Nephron (organoid): Measurements from ENCODE around the gene ELF5.

Experiments used
- H3K27ac Mint-ChIP-seq, 3 experiments: 2 replicates each; pipeline ENCODE4 v1.8.0; 2020; ENCODE audit warnings: mixed read lengths in 3 of 3, mild to moderate bottlenecking in 2 of 3, moderate library complexity in 1 of 3
- H3K27me3 Mint-ChIP-seq: 2 replicates; pipeline ENCODE4 v1.8.0; 2021; ENCODE audit warnings: low read depth, mild to moderate bottlenecking, moderate library complexity, mixed read lengths
- H3K36me3 Mint-ChIP-seq: 2 replicates; pipeline ENCODE4 v1.8.0; 2020; ENCODE audit warnings: low read depth, mixed read lengths
- H3K4me1 Mint-ChIP-seq: 2 replicates; pipeline ENCODE4 v1.8.0; 2020; ENCODE audit warnings: mixed read lengths
- H3K4me3 Mint-ChIP-seq, 3 experiments: 2 replicates each; pipeline ENCODE4 v1.8.0; 2020; ENCODE audit warnings: mild to moderate bottlenecking in 3 of 3, mixed read lengths in 3 of 3, moderate library complexity in 2 of 3
- H3K9me3 Mint-ChIP-seq: 2 replicates; pipeline ENCODE4 v1.8.0; 2020; ENCODE audit warnings: mixed read lengths
- TF ChIP-seq, protein P1 (sequence below), 3 experiments: fragments of 200-600 bp; sonication (generic); IDR thresholded peaks; one replicate each; pipeline ENCODE4 v1.5.0; 2021; ENCODE audit warnings: antibody characterized with exemption in 3 of 3; ENCODE audit not compliant: unreplicated experiment in 3 of 3

ELF5 gene

GRCh38 chr11:34525888-34526657 is 12.5 kb upstream of the ELF5 start:
- TF ChIP-seq, protein P1, sequence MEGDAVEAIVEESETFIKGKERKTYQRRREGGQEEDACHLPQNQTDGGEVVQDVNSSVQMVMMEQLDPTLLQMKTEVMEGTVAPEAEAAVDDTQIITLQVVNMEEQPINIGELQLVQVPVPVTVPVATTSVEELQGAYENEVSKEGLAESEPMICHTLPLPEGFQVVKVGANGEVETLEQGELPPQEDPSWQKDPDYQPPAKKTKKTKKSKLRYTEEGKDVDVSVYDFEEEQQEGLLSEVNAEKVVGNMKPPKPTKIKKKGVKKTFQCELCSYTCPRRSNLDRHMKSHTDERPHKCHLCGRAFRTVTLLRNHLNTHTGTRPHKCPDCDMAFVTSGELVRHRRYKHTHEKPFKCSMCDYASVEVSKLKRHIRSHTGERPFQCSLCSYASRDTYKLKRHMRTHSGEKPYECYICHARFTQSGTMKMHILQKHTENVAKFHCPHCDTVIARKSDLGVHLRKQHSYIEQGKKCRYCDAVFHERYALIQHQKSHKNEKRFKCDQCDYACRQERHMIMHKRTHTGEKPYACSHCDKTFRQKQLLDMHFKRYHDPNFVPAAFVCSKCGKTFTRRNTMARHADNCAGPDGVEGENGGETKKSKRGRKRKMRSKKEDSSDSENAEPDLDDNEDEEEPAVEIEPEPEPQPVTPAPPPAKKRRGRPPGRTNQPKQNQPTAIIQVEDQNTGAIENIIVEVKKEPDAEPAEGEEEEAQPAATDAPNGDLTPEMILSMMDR (IDR thresholded peaks at IDR 0.05; ENCODE audit: unreplicated experiment in 3 of 3): no peak
- H3K27ac Mint-ChIP-seq: no peak overlapping the region
- no peaks in the 10 kb centered on the region for H3K36me3 Mint-ChIP-seq
- no peak overlapping the region for H3K4me3 Mint-ChIP-seq
- H3K4me1 Mint-ChIP-seq: no peaks in the 10 kb centered on the region
- H3K9me3 Mint-ChIP-seq: peaks cover 8% of the 10 kb centered on the region
- peaks cover under 1% of the 10 kb centered on the region for H3K27me3 Mint-ChIP-seq

DNA sequence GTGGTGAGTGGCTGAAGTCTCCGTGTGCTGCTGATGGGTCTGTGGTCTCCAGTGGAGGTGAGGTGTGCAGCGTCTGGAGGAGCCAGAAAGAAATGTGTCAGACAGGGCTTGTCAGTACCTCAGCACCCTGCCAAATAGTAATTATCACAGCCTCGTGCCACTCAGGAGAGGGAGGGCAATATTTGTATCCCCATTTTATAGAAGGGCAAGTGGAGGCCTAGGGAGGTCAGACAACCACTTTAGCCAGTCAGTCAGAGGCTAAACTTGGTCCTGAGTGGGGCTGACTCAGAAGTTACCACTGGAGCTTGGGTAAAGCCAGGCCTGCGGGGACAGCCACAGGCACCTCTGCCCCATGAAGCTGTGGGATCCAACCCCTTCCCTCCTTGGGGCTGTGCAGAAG is 11.5 kb upstream of the ELF5 start:
- H3K27me3 Mint-ChIP-seq: peaks cover 8% of the 10 kb centered on the region
- no peak overlapping the region for H3K27ac Mint-ChIP-seq
- no peaks in the 10 kb centered on the region for H3K36me3 Mint-ChIP-seq
- TF ChIP-seq, protein P1 (IDR thresholded peaks at IDR 0.05; ENCODE audit: unreplicated experiment in 3 of 3): no peak
- peaks cover 7% of the 10 kb centered on the region for H3K9me3 Mint-ChIP-seq
- H3K4me1 Mint-ChIP-seq: no peaks in the 10 kb centered on the region
- H3K4me3 Mint-ChIP-seq: no peak overlapping the region

GRCh38 chr11:34524696-34525095 is 11.1 kb upstream of the ELF5 start:
- Mint-ChIP-seq H3K4me1 (no peaks in the 10 kb centered on the region), H3K9me3 (peaks cover 4% of the 10 kb centered on the region), H3K27me3 (peaks cover 8% of the 10 kb centered on the region), H3K27ac (no peak overlapping the region), H3K36me3 (no peaks in the 10 kb centered on the region), H3K4me3 (no peak overlapping the region)
- TF ChIP-seq, protein P1 (IDR thresholded peaks at IDR 0.05; ENCODE audit: unreplicated experiment in 3 of 3): no peak

DNA sequence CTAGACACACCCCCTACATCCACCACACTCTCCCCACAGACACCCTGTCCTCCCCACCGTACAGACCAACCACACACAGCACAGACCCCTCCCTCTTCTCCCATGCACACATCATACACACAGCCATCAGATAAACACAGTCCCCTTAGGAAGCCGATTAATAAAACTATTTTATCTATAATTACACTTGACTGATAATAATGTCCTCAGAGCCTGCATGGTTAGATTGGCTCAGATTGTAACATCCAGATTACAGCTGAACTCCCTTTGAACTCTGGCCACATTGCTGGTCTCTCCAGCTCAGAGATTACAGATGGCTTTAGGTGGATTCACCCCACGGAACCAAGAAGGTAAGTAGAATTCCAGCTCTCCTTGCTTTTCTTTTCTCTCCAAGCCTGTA is 9.5 kb upstream of the ELF5 start:
- TF ChIP-seq, protein P1 (IDR thresholded peaks at IDR 0.05; ENCODE audit: unreplicated experiment in 3 of 3): no peak
- no peaks in the 10 kb centered on the region for H3K36me3 Mint-ChIP-seq
- H3K9me3 Mint-ChIP-seq: no peaks in the 10 kb centered on the region
- H3K4me3 Mint-ChIP-seq: no peak overlapping the region
- H3K4me1 Mint-ChIP-seq: no peaks in the 10 kb centered on the region
- H3K27ac Mint-ChIP-seq: no peak overlapping the region
- peaks cover 9% of the 10 kb centered on the region for H3K27me3 Mint-ChIP-seq

DNA sequence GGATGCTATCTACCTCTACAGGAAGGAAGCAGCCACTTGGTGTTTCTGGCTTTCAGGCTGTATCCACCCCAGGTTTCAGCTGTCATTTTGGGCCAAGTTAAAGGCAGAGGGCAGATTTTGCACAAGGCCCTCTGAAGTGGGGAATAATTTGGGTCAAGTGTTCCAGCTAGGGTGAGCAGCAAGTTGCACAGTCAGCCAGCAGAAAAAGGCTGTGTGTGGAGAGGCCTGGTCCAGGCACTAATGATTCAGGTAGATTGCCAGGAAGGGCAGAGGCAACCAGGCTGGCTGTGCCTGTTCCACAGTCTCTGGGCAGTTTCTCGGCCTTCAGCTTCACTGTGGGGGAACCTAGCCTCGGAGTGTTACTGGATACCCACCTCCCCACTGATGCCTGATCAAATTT is 8.6 kb upstream of the ELF5 start:
- TF ChIP-seq, protein P1 (IDR thresholded peaks at IDR 0.05; ENCODE audit: unreplicated experiment in 3 of 3): no peak
- Mint-ChIP-seq H3K27ac (no peak overlapping the region), H3K36me3 (no peaks in the 10 kb centered on the region), H3K4me3 (no peak overlapping the region), H3K9me3 (no peaks in the 10 kb centered on the region), H3K27me3 (peaks cover 18% of the 10 kb centered on the region), H3K4me1 (no peaks in the 10 kb centered on the region)

- Mint-ChIP-seq H3K4me1 (no peaks in the 10 kb centered on the region), H3K36me3 (no peaks in the 10 kb centered on the region), H3K27ac (no peak overlapping the region), H3K4me3 (no peak overlapping the region), H3K27me3 (peaks cover 21% of the 10 kb centered on the region), H3K9me3 (no peaks in the 10 kb centered on the region)
- TF ChIP-seq, protein P1 (IDR thresholded peaks at IDR 0.05; ENCODE audit: unreplicated experiment in 3 of 3): no peak
These were observed 7.7 kb upstream of the ELF5 start for GRCh38 chr11:34521265-34521664.
